ENCODE results near the gene ACTN1. TPM values are rescaled to one million over a fixed set of nuclear protein-coding genes. Genes with fewer than 3 reads are reported as not detected.

Gene ACTN1
- total RNA-seq, 1 experiment from 2014 or later = 148 TPM

DNA sequence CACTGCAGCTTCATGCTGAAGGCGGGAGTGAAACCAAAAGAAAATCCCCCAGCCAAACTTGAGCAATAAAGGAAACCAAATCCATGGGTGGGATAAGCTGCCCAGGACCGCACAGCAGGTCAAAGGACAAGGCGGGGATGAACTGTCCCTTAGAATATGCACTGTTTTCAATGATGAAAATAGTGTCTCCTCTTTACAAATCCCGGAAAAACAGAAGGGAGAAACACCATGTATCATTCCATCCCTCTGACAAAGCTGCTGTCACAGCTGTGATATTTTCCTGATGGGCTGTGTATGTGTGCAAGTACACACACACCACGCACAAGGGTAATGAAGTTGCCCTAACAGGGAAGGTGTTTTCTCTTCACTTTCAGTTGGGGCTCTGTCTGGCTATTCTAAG is 70.3 kb downstream of the ACTN1 start:
- TF ChIP-seq CTCF (conservative IDR thresholded peaks at IDR 0.05; ENCODE audit: low read depth, low read length) (no peak), EZH2 (IDR thresholded peaks at IDR 0.05; ENCODE audit: borderline replicate concordance, low read depth, low read length, poor library complexity, severe bottlenecking) (no peak)
- no peak for DNase-seq (ENCODE audit: low spot score)
- H3K9me3 ChIP-seq (ENCODE audit: low read depth, low read length, poor library complexity, severe bottlenecking) = no peaks in the 10 kb centered on the region
- ChIA-PET CTCF (no interaction called here), POLR2A (ENCODE audit: low non-redundant PET) (no interaction called here)
- H3K27me3 ChIP-seq (replicated peaks; ENCODE audit: insufficient read depth, low read depth, low read length, poor library complexity) = no peaks in the 10 kb centered on the region
- peaks cover 32% of the 10 kb centered on the region for H3K36me3 ChIP-seq (ENCODE audit: insufficient read depth, low read length, poor library complexity, severe bottlenecking)
- H3K4me3 ChIP-seq (ENCODE audit: low read depth, low read length, poor library complexity, severe bottlenecking) = no peak overlapping the region
- no peak overlapping the region for H3K27ac ChIP-seq (ENCODE audit: low read depth, low read length, poor library complexity, severe bottlenecking)
- intact Hi-C loops (cut with micrococcal nuclease; ENCODE audit: unreplicated experiment) = no loop called here
- no peaks in the 10 kb centered on the region for H3K4me1 ChIP-seq (ENCODE audit: insufficient read depth, low read length, poor library complexity, severe bottlenecking)
- no TSS peak for BruUV-seq (replicated peaks)

- POLR2A ChIA-PET (ENCODE audit: low non-redundant PET) = interaction anchor here (0.6 kb wide), 1 partner anchor 37 kb away, joined by 3 read pairs; no protein-coding TSS in a partner anchor
- Histone ChIP-seq H3K27me3 (replicated peaks; ENCODE audit: insufficient read depth, low read depth, low read length, poor library complexity) (no peaks in the 10 kb centered on the region), H3K27ac (ENCODE audit: low read depth, low read length, poor library complexity, severe bottlenecking) (no peak overlapping the region), H3K4me1 (ENCODE audit: insufficient read depth, low read length, poor library complexity, severe bottlenecking) (no peaks in the 10 kb centered on the region), H3K36me3 (ENCODE audit: insufficient read depth, low read length, poor library complexity, severe bottlenecking) (peaks cover 33% of the 10 kb centered on the region), H3K4me3 (ENCODE audit: low read depth, low read length, poor library complexity, severe bottlenecking) (no peak overlapping the region), H3K9me3 (ENCODE audit: low read depth, low read length, poor library complexity, severe bottlenecking) (no peaks in the 10 kb centered on the region)
- DNase-seq (ENCODE audit: low spot score) = no peak
- no TSS peak for BruUV-seq (replicated peaks)
- TF ChIP-seq EZH2 (IDR thresholded peaks at IDR 0.05; ENCODE audit: borderline replicate concordance, low read depth, low read length, poor library complexity, severe bottlenecking) (no peak), CTCF (conservative IDR thresholded peaks at IDR 0.05; ENCODE audit: low read depth, low read length) (no peak)
- CTCF ChIA-PET = no interaction called here
- intact Hi-C loops (cut with micrococcal nuclease; ENCODE audit: unreplicated experiment) = no loop called here
Measured at GRCh38 chr14:68908201-68908600, 70.9 kb downstream of the ACTN1 start.

DNA sequence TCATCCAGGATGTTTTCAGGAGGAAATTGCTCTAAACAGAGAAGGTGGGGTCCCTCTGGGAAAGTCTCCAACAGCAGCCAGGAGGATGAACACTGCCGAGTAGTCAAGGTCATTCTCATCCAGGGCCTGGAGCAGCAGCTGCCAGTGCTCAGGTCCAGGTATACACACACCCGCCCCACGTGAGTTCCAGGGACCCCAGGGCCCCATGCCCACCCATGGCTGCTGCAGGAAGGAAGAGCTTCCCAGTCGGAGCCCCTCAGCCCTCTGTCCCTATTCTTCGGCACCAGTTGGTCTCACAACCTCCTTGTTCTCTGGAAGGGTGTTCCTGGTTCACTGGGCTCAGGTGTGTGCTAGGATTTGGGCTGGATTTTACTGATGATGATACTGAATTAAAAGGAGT is 72.7 kb downstream of the ACTN1 start:
- H3K27ac ChIP-seq (ENCODE audit: low read depth, low read length, poor library complexity, severe bottlenecking) = no peak overlapping the region
- no TSS peak for BruUV-seq (replicated peaks)
- H3K36me3 ChIP-seq (ENCODE audit: insufficient read depth, low read length, poor library complexity, severe bottlenecking) = peaks cover 37% of the 10 kb centered on the region
- no peaks in the 10 kb centered on the region for H3K9me3 ChIP-seq (ENCODE audit: low read depth, low read length, poor library complexity, severe bottlenecking)
- intact Hi-C loops (cut with micrococcal nuclease; ENCODE audit: unreplicated experiment) = no loop called here
- H3K4me3 ChIP-seq (ENCODE audit: low read depth, low read length, poor library complexity, severe bottlenecking) = no peak overlapping the region
- no peaks in the 10 kb centered on the region for H3K4me1 ChIP-seq (ENCODE audit: insufficient read depth, low read length, poor library complexity, severe bottlenecking)
- ChIA-PET POLR2A (ENCODE audit: low non-redundant PET) (no interaction called here), CTCF (no interaction called here)
- DNase-seq (ENCODE audit: low spot score) = no peak
- no peaks in the 10 kb centered on the region for H3K27me3 ChIP-seq (replicated peaks; ENCODE audit: insufficient read depth, low read depth, low read length, poor library complexity)
- TF ChIP-seq EZH2 (IDR thresholded peaks at IDR 0.05; ENCODE audit: borderline replicate concordance, low read depth, low read length, poor library complexity, severe bottlenecking) (no peak), CTCF (conservative IDR thresholded peaks at IDR 0.05; ENCODE audit: low read depth, low read length) (no peak)
